LNCaP clone FGC (cell line): ENCODE data around the gene IFT172.
A peak's percentile ranks its signal among the peaks of the same experiment; 100 is the strongest.

Source experiments
- DNase-seq: peaks from one replicate; pipeline ENCODE4 v3.0.0-alpha.2; 2011; ENCODE audit warnings: low read depth
- H3K4me3 ChIP-seq: 2 replicates; pipeline ENCODE4 v1.5.1; 2011; ENCODE audit warnings: mild to moderate bottlenecking, low read depth, low read length, control low read depth
- TF ChIP-seq, protein P1 (sequence below): IDR thresholded peaks from 2 replicates; pipeline ENCODE4 v1.5.1; 2012; ENCODE audit warnings: mild to moderate bottlenecking; ENCODE audit not compliant: control insufficient read depth, insufficient read depth; ENCODE audit errors: extremely low read depth

Gene IFT172

DNA sequence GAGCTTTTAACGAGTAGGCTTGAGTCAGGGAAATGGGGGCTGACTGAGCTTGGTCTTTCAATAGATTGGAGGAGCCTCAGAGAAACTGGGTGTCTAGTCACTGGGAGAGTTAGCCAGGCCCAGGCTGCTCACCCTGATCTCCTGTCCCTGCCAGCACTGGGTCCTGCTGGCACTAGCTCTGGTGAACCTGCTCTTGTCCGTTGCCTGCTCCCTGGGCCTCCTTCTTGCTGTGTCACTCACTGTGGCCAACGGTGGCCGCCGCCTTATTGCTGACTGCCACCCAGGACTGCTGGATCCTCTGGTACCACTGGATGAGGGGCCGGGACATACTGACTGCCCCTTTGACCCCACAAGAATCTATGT is 46.6 kb downstream of the IFT172 start:
- no peak for DNase-seq
- TF ChIP-seq, protein P1, sequence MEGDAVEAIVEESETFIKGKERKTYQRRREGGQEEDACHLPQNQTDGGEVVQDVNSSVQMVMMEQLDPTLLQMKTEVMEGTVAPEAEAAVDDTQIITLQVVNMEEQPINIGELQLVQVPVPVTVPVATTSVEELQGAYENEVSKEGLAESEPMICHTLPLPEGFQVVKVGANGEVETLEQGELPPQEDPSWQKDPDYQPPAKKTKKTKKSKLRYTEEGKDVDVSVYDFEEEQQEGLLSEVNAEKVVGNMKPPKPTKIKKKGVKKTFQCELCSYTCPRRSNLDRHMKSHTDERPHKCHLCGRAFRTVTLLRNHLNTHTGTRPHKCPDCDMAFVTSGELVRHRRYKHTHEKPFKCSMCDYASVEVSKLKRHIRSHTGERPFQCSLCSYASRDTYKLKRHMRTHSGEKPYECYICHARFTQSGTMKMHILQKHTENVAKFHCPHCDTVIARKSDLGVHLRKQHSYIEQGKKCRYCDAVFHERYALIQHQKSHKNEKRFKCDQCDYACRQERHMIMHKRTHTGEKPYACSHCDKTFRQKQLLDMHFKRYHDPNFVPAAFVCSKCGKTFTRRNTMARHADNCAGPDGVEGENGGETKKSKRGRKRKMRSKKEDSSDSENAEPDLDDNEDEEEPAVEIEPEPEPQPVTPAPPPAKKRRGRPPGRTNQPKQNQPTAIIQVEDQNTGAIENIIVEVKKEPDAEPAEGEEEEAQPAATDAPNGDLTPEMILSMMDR = no peak
- H3K4me3 ChIP-seq = peak overlapping the region; percentile 79

DNA sequence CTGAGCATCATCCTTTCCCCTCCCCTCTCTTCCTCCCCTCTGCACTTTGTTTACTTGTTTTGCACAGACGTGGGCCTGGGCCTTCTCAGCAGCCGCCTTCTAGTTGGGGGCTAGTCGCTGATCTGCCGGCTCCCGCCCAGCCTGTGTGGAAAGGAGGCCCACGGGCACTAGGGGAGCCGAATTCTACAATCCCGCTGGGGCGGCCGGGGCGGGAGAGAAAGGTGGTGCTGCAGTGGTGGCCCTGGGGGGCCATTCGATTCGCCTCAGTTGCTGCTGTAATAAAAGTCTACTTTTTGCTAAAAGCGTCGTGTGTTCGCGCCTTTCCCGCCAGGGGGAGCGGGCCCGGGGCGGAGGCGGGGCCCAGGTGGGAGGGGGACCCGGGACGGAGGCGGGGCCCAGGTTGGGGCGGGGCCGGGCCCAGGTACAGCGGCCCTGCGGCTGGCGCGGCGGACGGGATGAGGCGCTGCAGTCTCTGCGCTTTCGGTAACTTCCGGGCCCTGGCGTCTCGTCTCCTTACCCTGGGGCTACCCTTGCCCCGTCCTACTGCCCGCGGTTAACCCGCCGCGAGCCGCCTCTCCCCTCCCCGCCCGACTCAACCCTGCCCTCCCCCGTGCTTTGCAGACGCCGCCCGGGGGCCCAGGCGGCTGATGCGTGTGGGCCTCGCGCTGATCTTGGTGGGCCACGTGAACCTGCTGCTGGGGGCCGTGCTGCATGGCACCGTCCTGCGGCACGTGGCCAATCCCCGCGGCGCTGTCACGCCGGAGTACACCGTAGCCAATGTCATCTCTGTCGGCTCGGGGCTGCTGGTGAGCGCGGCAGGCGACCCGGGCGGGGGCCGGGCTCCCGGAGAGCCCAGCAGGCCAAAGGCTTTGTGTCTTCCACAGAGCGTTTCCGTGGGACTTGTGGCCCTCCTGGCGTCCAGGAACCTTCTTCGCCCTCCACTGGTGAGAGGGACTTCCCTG is 47.3 kb downstream of the IFT172 start, which contains the start of gene KRTCAP3:
TSS of gene KRTCAP3 (plus strand) at position 424 of the 962 bp plus-strand sequence. CDS start at position 456, 32 bp downstream.
- TF ChIP-seq, protein P1 = peak; percentile 55
- peak within 1 kb of the TSS; percentile 79 for H3K4me3 ChIP-seq
- no peak for DNase-seq

DNA sequence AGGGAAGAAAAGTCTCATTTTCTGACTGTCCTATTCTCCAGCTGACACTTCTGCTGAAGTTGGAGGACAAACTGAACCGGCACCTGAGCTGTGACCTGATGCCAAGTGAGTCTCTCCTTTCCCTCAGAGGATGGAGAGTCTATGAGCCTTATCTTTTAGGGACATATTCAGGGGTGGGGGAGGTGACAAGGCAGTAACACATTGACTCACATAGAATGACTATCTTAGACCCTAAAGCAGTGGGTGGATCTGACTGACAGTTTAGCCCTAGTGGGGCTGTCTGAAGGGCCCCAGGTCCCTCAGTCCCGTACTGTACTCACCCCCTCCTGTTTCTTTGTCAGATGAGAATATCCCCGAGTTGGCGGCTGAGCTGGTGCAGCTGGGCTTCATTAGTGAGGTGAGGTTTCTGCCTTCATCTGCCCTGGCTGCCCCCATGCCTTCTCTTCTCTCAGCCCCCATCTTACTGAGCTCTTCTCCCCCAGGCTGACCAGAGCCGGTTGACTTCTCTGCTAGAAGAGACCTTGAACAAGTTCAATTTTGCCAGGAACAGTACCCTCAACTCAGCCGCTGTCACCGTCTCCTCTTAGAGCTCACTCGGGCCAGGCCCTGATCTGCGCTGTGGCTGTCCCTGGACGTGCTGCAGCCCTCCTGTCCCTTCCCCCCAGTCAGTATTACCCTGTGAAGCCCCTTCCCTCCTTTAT is 48.2 kb downstream of the IFT172 start:
- no peak overlapping the region for H3K4me3 ChIP-seq
- TF ChIP-seq, protein P1 = no peak
- no peak for DNase-seq

DNA sequence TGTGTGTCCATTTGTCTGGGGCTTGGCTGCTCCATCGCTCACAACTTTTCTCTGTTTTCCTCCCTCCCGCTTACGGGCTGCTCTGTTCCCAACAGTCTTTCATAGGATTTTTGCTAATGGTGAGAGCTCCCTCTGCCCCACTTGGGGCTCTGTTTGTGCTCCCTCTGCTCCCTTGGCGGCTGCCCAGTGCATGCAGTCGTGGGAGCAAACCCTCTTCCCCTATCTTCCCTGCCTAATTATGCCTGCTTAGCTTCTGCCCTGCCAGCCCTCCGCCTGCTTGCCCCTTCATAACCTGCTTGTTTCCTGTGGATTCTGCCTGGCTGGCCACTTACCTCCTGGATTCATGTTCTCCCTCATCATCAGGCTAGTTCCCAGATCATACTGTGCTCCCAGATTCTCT is 53.9 kb downstream of the IFT172 start:
- no peak for DNase-seq
- TF ChIP-seq, protein P1 = no peak
- no peak overlapping the region for H3K4me3 ChIP-seq

DNA sequence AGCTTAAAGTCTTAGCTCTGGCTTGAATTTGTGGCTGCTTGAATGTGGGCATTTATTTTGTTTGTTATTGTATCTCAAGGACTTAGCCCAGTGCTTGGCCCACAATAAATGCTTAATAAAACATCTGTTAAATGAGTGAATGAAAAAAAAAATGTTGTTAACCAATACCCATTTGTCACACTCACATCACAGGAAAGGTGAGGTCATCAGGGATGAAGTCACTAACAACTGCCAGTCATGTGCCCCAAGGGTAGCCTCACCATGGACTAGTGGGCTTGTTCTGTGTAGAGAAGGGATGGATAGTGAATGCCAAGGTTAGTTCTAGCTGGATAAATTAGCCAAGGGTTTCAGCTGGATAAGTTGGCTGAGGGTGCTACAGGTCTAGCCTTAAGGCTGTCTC is 58.1 kb downstream of the IFT172 start:
- TF ChIP-seq, protein P1 = no peak
- H3K4me3 ChIP-seq = no peak overlapping the region
- no peak for DNase-seq

DNA sequence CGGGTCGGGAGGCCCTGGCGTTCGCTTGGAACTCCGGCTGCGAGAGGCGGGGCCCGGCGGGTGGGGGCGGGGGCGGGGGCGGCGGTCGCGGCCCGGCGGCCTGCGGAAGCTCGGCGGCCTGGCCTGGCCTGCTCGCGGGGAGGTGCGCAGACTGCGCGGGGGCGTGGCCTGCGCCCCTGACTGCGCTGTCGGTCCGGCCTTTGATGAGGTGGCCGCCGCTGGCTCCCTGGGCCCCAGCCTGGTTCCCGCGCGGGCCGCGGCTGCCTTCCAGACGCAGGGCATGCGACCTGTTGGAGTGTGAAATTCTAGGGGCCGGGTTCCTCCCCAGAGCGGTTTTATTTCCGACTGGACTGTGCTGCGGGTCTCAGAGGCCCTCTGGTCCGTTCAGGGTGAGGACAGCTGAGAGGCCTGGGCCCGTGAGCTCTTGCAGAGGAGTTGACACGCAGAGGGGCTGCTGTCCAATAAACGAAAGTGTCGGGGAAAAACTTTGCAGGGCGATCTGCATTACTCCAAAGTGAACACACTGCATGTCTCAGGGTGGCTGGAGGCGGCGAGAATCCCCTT is 60.5 kb downstream of the IFT172 start:
- DNase-seq = no peak
- TF ChIP-seq, protein P1 = no peak

More for the DNA sequence above, 60.5 kb downstream of the IFT172 start:
- peak overlapping the region; percentile 85 for H3K4me3 ChIP-seq
